ENCODE results near the gene STX5. TPM values are rescaled to one million over a fixed set of nuclear protein-coding genes. Genes with fewer than 3 reads are reported as not detected.
"Not testable (repeated sequence)": the region's sequence is repeated elsewhere in the genome, so short reads cannot be mapped to it uniquely, and the experiment has no call there.

The STX5 gene
- total RNA-seq, 2 donors from 2014 or later, result 53.9 to 70.1 TPM

DNA sequence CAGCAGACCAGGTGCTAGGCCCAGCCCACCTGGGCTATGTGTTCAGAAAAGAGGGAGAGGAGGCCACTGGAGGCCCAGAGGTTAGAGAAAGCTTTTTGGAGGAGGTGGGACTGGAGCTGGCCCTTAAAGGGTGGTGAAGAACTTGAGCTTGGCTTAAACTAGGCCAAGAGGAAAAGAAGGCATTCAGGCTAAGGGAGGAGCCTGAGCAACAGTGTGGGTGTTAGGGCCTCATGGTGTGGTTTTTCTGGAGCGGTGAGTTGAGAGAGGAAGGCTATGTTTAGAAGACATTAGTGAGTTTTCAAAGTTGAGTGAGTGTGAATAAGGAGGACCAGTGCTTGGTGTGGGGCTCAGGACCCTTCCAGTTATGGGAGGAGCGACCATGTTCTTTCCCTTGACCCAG lies 54.5 kb downstream of the STX5 start:
- no peaks in the 10 kb centered on the region for H3K9me3 Mint-ChIP-seq
- DNase-seq (no peak), ATAC-seq (replicated peaks in 1 of 2) (peak; percentile 50 to 61)
- peak overlapping the region in 1 of 2 donors; percentile 4 for H3K4me3 Mint-ChIP-seq
- H3K36me3 Mint-ChIP-seq (ENCODE audit: insufficient read depth in 2 of 2), result peaks cover 0 to 8% of the 10 kb centered on the region in 2 donors
- H3K27me3 Mint-ChIP-seq (ENCODE audit: low read depth), result no peaks in the 10 kb centered on the region
- peak overlapping the region; percentile 25 for H3K27ac Mint-ChIP-seq
- H3K4me1 Mint-ChIP-seq (ENCODE audit: low read depth), result peaks cover 13% of the 10 kb centered on the region

DNA sequence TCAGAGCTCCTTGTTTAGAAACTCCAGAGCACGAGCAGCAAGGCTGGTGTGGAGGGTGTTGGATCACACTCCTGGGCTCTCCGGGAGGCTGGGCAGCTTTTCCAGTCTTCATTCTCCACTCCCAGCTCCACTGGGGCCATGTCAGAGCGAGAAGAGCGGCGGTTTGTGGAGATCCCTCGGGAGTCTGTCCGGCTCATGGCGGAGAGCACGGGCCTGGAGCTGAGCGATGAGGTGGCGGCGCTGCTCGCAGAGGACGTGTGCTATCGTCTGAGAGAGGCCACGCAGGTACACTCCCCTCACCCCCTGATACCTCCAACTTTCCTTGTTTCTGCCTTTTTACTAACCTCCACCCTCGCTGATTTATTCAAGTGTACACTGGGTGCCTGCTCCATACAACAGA lies 56.2 kb downstream of the STX5 start:
- ATAC-seq (replicated peaks in 1 of 2), result no peak
- no peak overlapping the region for H3K4me3 Mint-ChIP-seq
- H3K4me1 Mint-ChIP-seq (ENCODE audit: low read depth), result peaks cover 28% of the 10 kb centered on the region
- peaks cover 0 to 8% of the 10 kb centered on the region in 2 donors for H3K36me3 Mint-ChIP-seq (ENCODE audit: insufficient read depth in 2 of 2)
- DNase-seq, result no peak
- H3K27me3 Mint-ChIP-seq (ENCODE audit: low read depth), result no peaks in the 10 kb centered on the region
- H3K9me3 Mint-ChIP-seq, result no peaks in the 10 kb centered on the region
- H3K27ac Mint-ChIP-seq, result no peak overlapping the region

- Mint-ChIP-seq H3K4me1 (ENCODE audit: low read depth) (peaks cover 40% of the 10 kb centered on the region), H3K36me3 (ENCODE audit: insufficient read depth in 2 of 2) (peaks cover 0 to 9% of the 10 kb centered on the region in 2 donors), H3K4me3 (no peak overlapping the region), H3K27ac (no peak overlapping the region), H3K27me3 (ENCODE audit: low read depth) (no peaks in the 10 kb centered on the region), H3K9me3 (no peaks in the 10 kb centered on the region)
- DNase-seq (no peak), ATAC-seq (replicated peaks in 1 of 2) (no peak)
Observed at GRCh38 chr11:62774407-62774806, 57.4 kb downstream of the STX5 start.

- DNase-seq (peak; percentile 94), ATAC-seq (replicated peaks in 1 of 2) (peak; percentile 89 to 91)
- Mint-ChIP-seq H3K27ac (peak within 1 kb of the TSS; percentile 92), H3K4me1 (ENCODE audit: low read depth) (peaks cover 34% of the 10 kb centered on the region), H3K4me3 (peak within 1 kb of the TSS; percentile 85 to 92), H3K36me3 (ENCODE audit: insufficient read depth in 2 of 2) (peaks cover 0 to 7% of the 10 kb centered on the region in 2 donors), H3K27me3 (ENCODE audit: low read depth) (no peaks in the 10 kb centered on the region), H3K9me3 (no peaks in the 10 kb centered on the region)
Observed at GRCh38 chr11:62771144-62772021, 60.5 kb downstream of the STX5 start, which contains the start of gene TAF6L. TAF6L (plus strand) TSS chr11:62771396; CDS start chr11:62775784, 4,388 bp downstream.

GRCh38 chr11:62770778-62771143 lies 61.1 kb downstream of the STX5 start:
- peaks cover 34% of the 10 kb centered on the region for H3K4me1 Mint-ChIP-seq (ENCODE audit: low read depth)
- peak overlapping the region; percentile 85 to 92 for H3K4me3 Mint-ChIP-seq
- no peak for DNase-seq
- no peak for ATAC-seq (replicated peaks in 1 of 2)
- H3K27me3 Mint-ChIP-seq (ENCODE audit: low read depth), result no peaks in the 10 kb centered on the region
- H3K36me3 Mint-ChIP-seq (ENCODE audit: insufficient read depth in 2 of 2), result peaks cover 0 to 11% of the 10 kb centered on the region in 2 donors
- H3K9me3 Mint-ChIP-seq, result no peaks in the 10 kb centered on the region
- H3K27ac Mint-ChIP-seq, result peak overlapping the region; percentile 92

GRCh38 chr11:62760867-62761227 lies 71.0 kb downstream of the STX5 start:
- Mint-ChIP-seq H3K4me1 (ENCODE audit: low read depth) (peaks cover 31% of the 10 kb centered on the region), H3K4me3 (peak overlapping the region; percentile 89 to 94)
- not testable (repeated sequence) for H3K9me3 Mint-ChIP-seq; H3K36me3 Mint-ChIP-seq (ENCODE audit: insufficient read depth in 2 of 2); H3K27me3 Mint-ChIP-seq (ENCODE audit: low read depth); H3K27ac Mint-ChIP-seq; DNase-seq
- peak; percentile 2 to 3 for ATAC-seq (replicated peaks in 1 of 2)

- Mint-ChIP-seq H3K9me3 (no peaks in the 10 kb centered on the region), H3K36me3 (ENCODE audit: insufficient read depth in 2 of 2) (peaks cover 2 to 7% of the 10 kb centered on the region in 2 donors), H3K27ac (no peak overlapping the region), H3K4me3 (no peak overlapping the region), H3K27me3 (ENCODE audit: low read depth) (no peaks in the 10 kb centered on the region), H3K4me1 (ENCODE audit: low read depth) (peaks cover 35% of the 10 kb centered on the region)
- ATAC-seq (replicated peaks in 1 of 2) (no peak), DNase-seq (no peak)
Observed at GRCh38 chr11:62757846-62758788, 73.7 kb downstream of the STX5 start.

Other genes with a start within 250 kb of the STX5 start
- 10 to 100 TPM; 32.8 to 36.8 TPM for gene TUT1, start 240.5 kb downstream of the STX5 start, total RNA-seq
- gene MTA2, start 230.2 kb downstream of the STX5 start, total RNA-seq, result 100 to 1,000 TPM; 173 to 241 TPM
- 100 to 1,000 TPM; 132 to 148 TPM for gene EML3, start 219.3 kb downstream of the STX5 start, total RNA-seq
- 1 to 10 TPM; 5.1 to 6.7 TPM for gene ROM1, start 218.8 kb downstream of the STX5 start, total RNA-seq
- gene B3GAT3, start 210.1 kb downstream of the STX5 start, total RNA-seq, result 10 to 100 TPM; 72.2 to 79.9 TPM
- gene GANAB, start 185.4 kb downstream of the STX5 start, total RNA-seq, result 100 to 1,000 TPM; 310 to 312 TPM
- gene INTS5, start 178.7 kb downstream of the STX5 start, total RNA-seq, result 10 to 100 TPM; 25.0 to 26.1 TPM
- gene C11orf98, start 166.8 kb downstream of the STX5 start, total RNA-seq, result 10 to 100 TPM; 59.2 to 62.1 TPM
- gene CSKMT, start 166.7 kb downstream of the STX5 start, total RNA-seq, result 10 to 100 TPM; 35.2 to 46.0 TPM
- 1 to 10 TPM; 5.6 to 7.1 TPM for gene UQCC3, start 160.4 kb downstream of the STX5 start, total RNA-seq
- gene LBHD1, start 159.8 kb downstream of the STX5 start, total RNA-seq, result 10 to 100 TPM in 1 of 2 donors, 1 to 10 TPM in 1; 9.9 to 13.0 TPM
- 100 to 1,000 TPM; 154 to 163 TPM for gene UBXN1, start 153.0 kb downstream of the STX5 start, total RNA-seq
- under 1 TPM; 0.12 to 0.38 TPM for gene LRRN4CL, start 142.5 kb downstream of the STX5 start, total RNA-seq
- 10 to 100 TPM; 38.4 to 40.7 TPM for gene BSCL2, start 124.6 kb downstream of the STX5 start, total RNA-seq
- gene GNG3, start 124.4 kb downstream of the STX5 start, total RNA-seq, result not detected
- gene HNRNPUL2, start 104.6 kb downstream of the STX5 start, total RNA-seq, result 10 to 100 TPM; 56.7 to 66.8 TPM
- 10 to 100 TPM; 67.3 to 68.9 TPM for gene TTC9C, start 103.6 kb downstream of the STX5 start, total RNA-seq
- gene ZBTB3, start 77.9 kb downstream of the STX5 start, total RNA-seq, result 10 to 100 TPM; 12.2 to 12.4 TPM
- 100 to 1,000 TPM; 105 to 107 TPM for gene POLR2G, start 70.5 kb downstream of the STX5 start, total RNA-seq
- gene TAF6L, start 60.7 kb downstream of the STX5 start, total RNA-seq, result 10 to 100 TPM; 13.6 to 15.5 TPM
- 10 to 100 TPM; 18.8 to 23.1 TPM for gene TMEM179B, start 44.6 kb downstream of the STX5 start, total RNA-seq
- gene TMEM223, start 40.0 kb downstream of the STX5 start, total RNA-seq, result 10 to 100 TPM in 1 of 2 donors, 1 to 10 TPM in 1; 8.4 to 10.8 TPM
- gene NXF1, start 26.6 kb downstream of the STX5 start, total RNA-seq, result 100 to 1,000 TPM; 117 to 131 TPM
- gene TEX54, start 790 bp upstream of the STX5 start, total RNA-seq, result 1 to 10 TPM in 1 of 2 donors, under 1 TPM in 1; 0.77 to 1.5 TPM
- gene WDR74, start 7.5 kb upstream of the STX5 start, total RNA-seq, result 100 to 1,000 TPM; 101 to 104 TPM
- 100 to 1,000 TPM; 730 to 898 TPM for gene SLC3A2, start 48.8 kb upstream of the STX5 start, total RNA-seq
- not detected for gene CHRM1, start 89.3 kb upstream of the STX5 start, total RNA-seq
- not detected for gene SLC22A6, start 152.9 kb upstream of the STX5 start, total RNA-seq
- not detected for gene SLC22A8, start 183.8 kb upstream of the STX5 start, total RNA-seq

Measured in activated T-cell treated with anti-CD3 and anti-CD28 coated beads, Interleukin-2, amount 50 U/mL, for 72 hours (primary cell).